Peyer's patch (tissue), 4 donors: ENCODE results near the gene PCNP.

Source experiments
- CTCF ChIP-seq, 6 experiments: fragments of 450-650 bp in 4 of 6; fragments of 200-600 bp in 2 of 6; sonication (generic) in 1 of 6; IDR thresholded peaks; one replicate each; pipeline ENCODE4 v1.5.1; 2017 to 2019; ENCODE audit warnings: antibody characterized with exemption in 6 of 6, mild to moderate bottlenecking in 3 of 6, moderate library complexity in 1 of 6
- POLR2A ChIP-seq, 2 donors: fragments of 450-650 bp; IDR thresholded peaks; one replicate each; pipeline ENCODE4 v1.5.1; 2017; ENCODE audit warnings: antibody characterized with exemption in 2 of 2, mild to moderate bottlenecking in 2 of 2, moderate library complexity in 2 of 2

DNA sequence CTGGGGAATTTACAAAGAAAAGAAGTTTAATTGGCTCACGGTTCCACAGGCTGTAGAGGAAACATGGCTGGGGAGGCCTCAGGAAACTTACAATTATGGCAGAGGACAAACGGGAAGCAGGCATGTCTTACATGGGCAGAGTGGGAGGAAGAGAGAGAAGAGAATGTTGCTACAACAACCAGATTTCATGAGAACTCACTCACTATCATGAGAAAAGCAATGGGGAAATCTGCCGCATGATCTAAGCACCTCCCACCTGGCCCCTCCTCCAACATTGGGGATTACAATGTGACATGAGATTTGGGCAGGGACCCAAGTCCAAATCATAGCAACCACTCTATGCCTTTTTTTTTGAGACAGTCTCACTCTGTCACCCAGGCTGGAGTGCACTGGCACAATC lies 28.8 kb downstream of the PCNP start:
- no peak for TF ChIP-seq CTCF (IDR thresholded peaks at IDR 0.05)
- no peak for TF ChIP-seq POLR2A (IDR thresholded peaks at IDR 0.05)
